Breast epithelium (tissue), 3 donors: Measurements from ENCODE around the gene DRD3.

Experiments used
- CTCF ChIP-seq, 3 donors: fragments of 450-650 bp; IDR thresholded peaks; one replicate each; pipeline ENCODE4 v1.5.1; 2016 to 2017; ENCODE audit warnings: antibody characterized with exemption in 3 of 3, mild to moderate bottlenecking in 3 of 3, moderate library complexity in 3 of 3
- POLR2A ChIP-seq: fragments of 450-650 bp; IDR thresholded peaks from one replicate; pipeline ENCODE4 v1.6.1; 2016; ENCODE audit warnings: antibody characterized with exemption, mild to moderate bottlenecking, moderate library complexity

- TF ChIP-seq CTCF (IDR thresholded peaks at IDR 0.05) (no peak), POLR2A (no peak)
Observed at GRCh38 chr3:114093596-114093995, 85.3 kb downstream of the DRD3 start.
